ENCODE data around the gene PFKFB3.

DNA sequence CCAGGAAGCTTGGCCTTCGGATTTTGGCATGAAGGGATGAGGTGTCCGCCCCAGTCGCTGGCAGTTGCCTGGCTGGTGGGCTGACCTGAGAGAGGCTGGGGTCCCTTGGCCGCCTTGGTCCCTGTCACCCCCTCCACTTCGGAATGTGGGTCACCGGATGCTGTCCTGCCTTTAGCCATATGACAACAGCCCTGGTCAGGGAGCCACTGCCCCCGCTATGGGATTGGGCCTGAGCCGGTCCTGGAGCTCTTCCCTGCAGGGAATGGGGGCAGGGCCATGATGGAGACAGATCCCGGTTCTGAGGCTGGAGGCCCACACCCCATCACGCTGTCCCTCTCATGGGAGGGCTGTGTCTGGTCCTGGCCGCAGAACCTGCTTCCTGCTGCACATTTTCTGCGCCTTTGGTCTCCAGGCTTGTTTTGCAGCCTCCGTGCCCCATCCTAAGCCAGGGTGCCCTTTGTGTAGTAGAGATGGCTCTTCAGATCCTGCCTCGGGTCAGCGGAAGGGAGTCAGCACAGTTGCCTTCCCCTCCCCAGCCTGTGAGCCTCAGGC lies 22.6 kb downstream of the PFKFB3 start:
- TF ChIP-seq, protein P1, sequence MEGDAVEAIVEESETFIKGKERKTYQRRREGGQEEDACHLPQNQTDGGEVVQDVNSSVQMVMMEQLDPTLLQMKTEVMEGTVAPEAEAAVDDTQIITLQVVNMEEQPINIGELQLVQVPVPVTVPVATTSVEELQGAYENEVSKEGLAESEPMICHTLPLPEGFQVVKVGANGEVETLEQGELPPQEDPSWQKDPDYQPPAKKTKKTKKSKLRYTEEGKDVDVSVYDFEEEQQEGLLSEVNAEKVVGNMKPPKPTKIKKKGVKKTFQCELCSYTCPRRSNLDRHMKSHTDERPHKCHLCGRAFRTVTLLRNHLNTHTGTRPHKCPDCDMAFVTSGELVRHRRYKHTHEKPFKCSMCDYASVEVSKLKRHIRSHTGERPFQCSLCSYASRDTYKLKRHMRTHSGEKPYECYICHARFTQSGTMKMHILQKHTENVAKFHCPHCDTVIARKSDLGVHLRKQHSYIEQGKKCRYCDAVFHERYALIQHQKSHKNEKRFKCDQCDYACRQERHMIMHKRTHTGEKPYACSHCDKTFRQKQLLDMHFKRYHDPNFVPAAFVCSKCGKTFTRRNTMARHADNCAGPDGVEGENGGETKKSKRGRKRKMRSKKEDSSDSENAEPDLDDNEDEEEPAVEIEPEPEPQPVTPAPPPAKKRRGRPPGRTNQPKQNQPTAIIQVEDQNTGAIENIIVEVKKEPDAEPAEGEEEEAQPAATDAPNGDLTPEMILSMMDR (IDR thresholded peaks at IDR 0.05 in 8 of 11, conservative IDR thresholded peaks at IDR 0.05 in 3 of 11) = no peak
- TF ChIP-seq POLR2AphosphoS5 (IDR thresholded peaks at IDR 0.05) = peak; percentile 14 to 68 (median 36)

Data from spleen (tissue), 7 donors.